HepG2 (cell line): Measurements from ENCODE around the gene TOB2. TPM values are rescaled to one million over a fixed set of nuclear protein-coding genes. Genes with fewer than 3 reads are reported as not detected.

ENCODE experiments used
- ARNT2 ChIP-seq: sonication (generic); formaldehyde crosslinking; IDR thresholded peaks from 2 replicates; pipeline ENCODE4 v1.8.0; 2022; ENCODE audit warnings: mild to moderate bottlenecking, low read depth, missing genetic modification reagents, moderate library complexity
- ARNTL ChIP-seq: sonication (generic); formaldehyde crosslinking; IDR thresholded peaks from 2 replicates; pipeline ENCODE4 v1.4.0; 2020; ENCODE audit warnings: mild to moderate bottlenecking, missing genetic modification reagents
- ATF1 ChIP-seq: IDR thresholded peaks from 2 replicates; pipeline ENCODE4 v1.6.1; 2016; ENCODE audit warnings: mild to moderate bottlenecking, control low read depth
- HOXA3 ChIP-seq: sonication (generic); formaldehyde crosslinking; IDR thresholded peaks from 2 replicates; pipeline ENCODE4 v1.5.0; 2020; ENCODE audit warnings: missing genetic modification reagents
- KMT2B ChIP-seq: IDR thresholded peaks from 2 replicates; pipeline ENCODE4 v1.6.1; 2016; ENCODE audit warnings: missing genetic modification reagents, missing compliant biosample characterization
- MTA3 ChIP-seq: sonication (generic); formaldehyde crosslinking; IDR thresholded peaks from 2 replicates; pipeline ENCODE4 v1.4.0; 2020; ENCODE audit warnings: missing genetic modification reagents
- PHB2 ChIP-seq: fragments of 450-650 bp; IDR thresholded peaks from 2 replicates; pipeline ENCODE4 v1.6.1; 2018; ENCODE audit not compliant: partially characterized antibody
- PLRG1 ChIP-seq: fragments of 450-650 bp; conservative IDR thresholded peaks from 2 replicates; pipeline ENCODE4 v1.6.1; 2016
- POLR2A ChIP-seq, 2 experiments: IDR thresholded peaks; 2 replicates each; pipeline ENCODE4 v1.6.1; 2011; ENCODE audit warnings: low read depth in 2 of 2, low read length in 2 of 2, mild to moderate bottlenecking in 1 of 2, moderate library complexity in 1 of 2; ENCODE audit not compliant: insufficient read depth in 1 of 2
- PRDM10 ChIP-seq: sonication (generic); formaldehyde crosslinking; IDR thresholded peaks from 2 replicates; pipeline ENCODE4 v1.4.0; 2020; ENCODE audit warnings: low read depth, missing genetic modification reagents
- SAP130 ChIP-seq: IDR thresholded peaks from 2 replicates; pipeline ENCODE4 v1.6.1; 2016; ENCODE audit warnings: low read depth
- SETDB1 ChIP-seq: sonication (generic); formaldehyde crosslinking; IDR thresholded peaks from 2 replicates; pipeline ENCODE4 v1.5.1; 2020; ENCODE audit warnings: missing genetic modification reagents, mild to moderate bottlenecking, borderline replicate concordance
- SOX5 ChIP-seq: IDR thresholded peaks from 2 replicates; pipeline ENCODE4 v1.6.1; 2016; ENCODE audit warnings: borderline replicate concordance
- U2AF1 ChIP-seq: fragments of 200-400 bp; formaldehyde crosslinking; optimal IDR thresholded peaks from 2 replicates; pipeline ENCODE3; 2017; ENCODE audit warnings: mild to moderate bottlenecking, low read depth, low read length
- ZBTB7A ChIP-seq: sonication (generic); formaldehyde crosslinking; IDR thresholded peaks from 2 replicates; pipeline ENCODE4 v1.8.0; 2022; ENCODE audit warnings: mild to moderate bottlenecking, missing genetic modification reagents
- ZHX2 ChIP-seq, 2 experiments: sonication (generic) in 1 of 2; formaldehyde crosslinking in 1 of 2; IDR thresholded peaks; 2 replicates each; pipeline versions ENCODE4 v1.6.1 to v1.9.0; 2014 to 2022; ENCODE audit warnings: antibody characterized with exemption in 1 of 2, borderline replicate concordance in 1 of 2, inconsistent platforms in 1 of 2, low read depth in 1 of 2, missing genetic modification reagents in 1 of 2
- ZNF10 ChIP-seq: sonication (generic); formaldehyde crosslinking; IDR thresholded peaks from 2 replicates; pipeline ENCODE4 v1.4.0; 2020; ENCODE audit warnings: mild to moderate bottlenecking, low read depth, missing genetic modification reagents, borderline replicate concordance
- ZNF414 ChIP-seq: sonication (generic); formaldehyde crosslinking; IDR thresholded peaks from 2 replicates; pipeline ENCODE4 v1.5.0; 2020; ENCODE audit warnings: missing genetic modification reagents
- ZNF619 ChIP-seq: sonication (generic); formaldehyde crosslinking; IDR thresholded peaks from 2 replicates; pipeline ENCODE4 v1.4.0; 2020; ENCODE audit warnings: mild to moderate bottlenecking, missing genetic modification reagents
- ZNF766 ChIP-seq: sonication (generic); formaldehyde crosslinking; IDR thresholded peaks from 2 replicates; pipeline ENCODE4 v1.5.0; 2020; ENCODE audit warnings: missing genetic modification reagents, borderline replicate concordance
- polyA plus RNA-seq, 8 experiments: library from polyadenylated mRNA; depleted of rRNA in 3 of 8; stranded (reverse) in 7 of 8; unstranded in 1 of 8; fragments of >200 nt; fragmentation: Illumina TruSeq in 4 of 8; extraction: Trizol in 4 of 8; gene quantifications; 2 replicates each; pipeline versions ENCODE4 v1.2.1 to v1.2.3, GENCODE V29; 2011 to 2016; ENCODE audit warnings: low read depth in 4 of 8, missing spikeins in 1 of 8, mixed read lengths in 1 of 8; ENCODE audit not compliant: insufficient read depth in 1 of 8
- total RNA-seq, 5 experiments: library from RNA; depleted of rRNA; stranded (reverse); fragments of >200 nt; fragmentation: Illumina TruSeq; extraction: Trizol; gene quantifications; 2 replicates each; pipeline ENCODE4 v1.2.3, GENCODE V29; 2016; ENCODE audit warnings: low read depth in 1 of 5

Gene TOB2
- total and polyA plus RNA-seq, 2 of the 13 experiments (the other 11 are each of a cell fraction or from before 2014, with no cell fraction given): 12.2 to 13.7 TPM

- TF ChIP-seq ZHX2 (IDR thresholded peaks at IDR 0.05; ENCODE audit: low read depth): no peak; the same call in 1 of the 2 replicates
- TF ChIP-seq ZHX2 (CRISPR knock-in tag; IDR thresholded peaks at IDR 0.05; ENCODE audit: borderline replicate concordance): peak; percentile 61
- TF ChIP-seq PLRG1: no peak
- TF ChIP-seq SOX5: peak; percentile 80
- 0 out of 2 replicates have a peak, but pooled peaks have one; percentile 59 for TF ChIP-seq ZBTB7A (CRISPR knock-in tag)
- no peak for TF ChIP-seq ZNF10 (CRISPR knock-in tag)
- peak; percentile 95 for TF ChIP-seq ARNTL (CRISPR knock-in tag)
- TF ChIP-seq ATF1: peak; percentile 78
- no peak for TF ChIP-seq MTA3 (CRISPR knock-in tag)
- peak; percentile 92 for TF ChIP-seq ZNF766
- TF ChIP-seq SETDB1 (CRISPR knock-in tag): no peak; the same call in 1 of the 2 replicates
- TF ChIP-seq ARNT2 (CRISPR knock-in tag): peak; percentile 98
- TF ChIP-seq HOXA3: peak; percentile 91
- TF ChIP-seq U2AF1: peak; percentile 98
- peak; percentile 99 to 100 for TF ChIP-seq POLR2A (IDR thresholded peaks at IDR 0.05; ENCODE audit: insufficient read depth in 1 of 2, low read depth in 2 of 2, low read length in 2 of 2)
- TF ChIP-seq ZNF619 (CRISPR knock-in tag): no peak; the same call in 1 of the 2 replicates
- peak; percentile 86; the same call in 1 of the 2 replicates for TF ChIP-seq ZNF414 (CRISPR knock-in tag)
- peak; percentile 82 for TF ChIP-seq KMT2B (CRISPR knock-in tag)
- TF ChIP-seq PRDM10 (CRISPR knock-in tag): peak; percentile 73; the same call in 1 of the 2 replicates
- no peak for TF ChIP-seq PHB2
- peak; percentile 99 for TF ChIP-seq SAP130 (CRISPR knock-in tag)
Observed at GRCh38 chr22:41446639-41447434, at the start of gene TOB2 (continued).
